Stomach (tissue), 4 donors: ENCODE measurements around the gene CALN1.

Experiments
- CTCF ChIP-seq, 7 experiments: fragments of 450-650 bp in 4 of 7; fragments of 200-600 bp in 3 of 7; sonication (generic) in 3 of 7; IDR thresholded peaks; one replicate each; pipeline ENCODE4 v1.5.1; 2016 to 2019; ENCODE audit warnings: antibody characterized with exemption in 7 of 7, control low read depth in 2 of 7, mild to moderate bottlenecking in 1 of 7
- EP300 ChIP-seq: sonication (generic); formaldehyde crosslinking; IDR thresholded peaks from one replicate; pipeline ENCODE4 v1.6.1; 2017; ENCODE audit warnings: antibody characterized with exemption
- POLR2AphosphoS5 ChIP-seq, 3 donors: sonication (generic); formaldehyde crosslinking; IDR thresholded peaks; one replicate each; pipeline ENCODE4 v1.6.1; 2016; ENCODE audit warnings: antibody characterized with exemption in 3 of 3

DNA sequence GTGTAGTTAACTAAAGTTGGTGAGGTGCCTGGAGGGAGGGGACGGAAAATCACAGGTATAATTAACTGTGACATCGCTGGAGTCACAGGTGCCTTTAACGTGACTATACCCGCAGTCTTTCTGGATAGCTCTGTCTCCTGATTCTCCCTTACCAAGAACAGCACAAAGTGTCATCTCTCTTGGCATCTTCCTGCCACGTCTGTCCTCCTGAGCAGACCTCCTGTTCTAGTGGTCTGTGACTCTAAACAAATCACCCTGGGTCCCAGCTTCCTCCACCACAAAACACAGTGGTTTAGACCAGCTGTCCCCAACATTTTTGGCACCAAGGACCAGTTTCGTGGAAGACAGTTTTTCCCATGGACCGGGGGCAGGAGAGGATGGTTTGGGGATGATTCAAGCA lies 90.5 kb downstream of the CALN1 start:
- no peak for TF ChIP-seq CTCF (IDR thresholded peaks at IDR 0.05)
- no peak for TF ChIP-seq EP300
- TF ChIP-seq POLR2AphosphoS5 (IDR thresholded peaks at IDR 0.05): no peak
